ENCODE measurements around the gene TIFAB.

DNA sequence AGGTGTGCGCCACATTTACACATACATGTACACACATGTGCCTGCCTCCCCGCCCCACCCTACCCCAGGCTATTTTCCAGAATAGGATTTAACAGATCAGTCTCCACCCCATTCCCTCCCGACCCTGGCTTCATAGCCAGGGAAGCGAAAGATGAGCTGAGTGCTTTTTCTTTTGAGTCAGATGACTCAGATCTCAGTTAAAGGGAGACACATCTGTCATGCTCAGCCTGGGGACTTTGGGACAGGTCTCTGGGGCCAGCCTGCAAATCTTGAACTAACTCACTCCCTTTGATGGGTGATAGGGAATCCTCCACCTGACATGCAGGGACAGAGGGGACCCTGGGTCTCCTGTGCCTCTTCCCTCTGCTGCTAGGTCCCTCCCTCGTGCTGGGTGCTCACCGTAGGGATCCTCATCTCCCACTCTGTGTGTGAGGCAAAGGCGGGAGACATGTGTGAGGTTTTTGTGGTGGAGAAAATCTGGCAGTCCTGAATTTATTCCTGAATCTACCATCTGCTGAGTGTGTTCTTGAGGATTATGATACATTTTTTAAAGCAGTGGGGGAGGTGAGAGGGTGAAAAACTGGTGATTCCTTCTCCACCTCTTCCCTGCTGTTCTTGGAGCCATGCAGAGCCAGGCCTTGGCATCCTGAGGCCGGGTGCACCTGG lies 46.0 kb upstream of the TIFAB start:
- TF ChIP-seq, protein P1, sequence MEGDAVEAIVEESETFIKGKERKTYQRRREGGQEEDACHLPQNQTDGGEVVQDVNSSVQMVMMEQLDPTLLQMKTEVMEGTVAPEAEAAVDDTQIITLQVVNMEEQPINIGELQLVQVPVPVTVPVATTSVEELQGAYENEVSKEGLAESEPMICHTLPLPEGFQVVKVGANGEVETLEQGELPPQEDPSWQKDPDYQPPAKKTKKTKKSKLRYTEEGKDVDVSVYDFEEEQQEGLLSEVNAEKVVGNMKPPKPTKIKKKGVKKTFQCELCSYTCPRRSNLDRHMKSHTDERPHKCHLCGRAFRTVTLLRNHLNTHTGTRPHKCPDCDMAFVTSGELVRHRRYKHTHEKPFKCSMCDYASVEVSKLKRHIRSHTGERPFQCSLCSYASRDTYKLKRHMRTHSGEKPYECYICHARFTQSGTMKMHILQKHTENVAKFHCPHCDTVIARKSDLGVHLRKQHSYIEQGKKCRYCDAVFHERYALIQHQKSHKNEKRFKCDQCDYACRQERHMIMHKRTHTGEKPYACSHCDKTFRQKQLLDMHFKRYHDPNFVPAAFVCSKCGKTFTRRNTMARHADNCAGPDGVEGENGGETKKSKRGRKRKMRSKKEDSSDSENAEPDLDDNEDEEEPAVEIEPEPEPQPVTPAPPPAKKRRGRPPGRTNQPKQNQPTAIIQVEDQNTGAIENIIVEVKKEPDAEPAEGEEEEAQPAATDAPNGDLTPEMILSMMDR (IDR thresholded peaks at IDR 0.05; ENCODE audit: borderline replicate concordance, extremely low read depth, low read length, poor library complexity, severe bottlenecking) = no peak
- TF ChIP-seq EZH2 (IDR thresholded peaks at IDR 0.05; ENCODE audit: borderline replicate concordance, low read depth, low read length, severe bottlenecking) = no peak

Measured in DND-41 (cell line).